DND-41 (cell line): ENCODE measurements around the gene HEY2.

ENCODE experiments used
- EZH2 ChIP-seq: IDR thresholded peaks from 3 replicates; pipeline ENCODE4 v1.6.1; 2012; ENCODE audit warnings: borderline replicate concordance, low read depth, mild to moderate bottlenecking, moderate library complexity, low read length, inconsistent platforms; ENCODE audit not compliant: severe bottlenecking
- TF ChIP-seq, protein P1 (sequence below): IDR thresholded peaks from 2 replicates; pipeline ENCODE4 v1.5.1; 2012; ENCODE audit warnings: borderline replicate concordance, low read length, moderate library complexity, mild to moderate bottlenecking; ENCODE audit not compliant: poor library complexity, severe bottlenecking; ENCODE audit errors: extremely low read depth

DNA sequence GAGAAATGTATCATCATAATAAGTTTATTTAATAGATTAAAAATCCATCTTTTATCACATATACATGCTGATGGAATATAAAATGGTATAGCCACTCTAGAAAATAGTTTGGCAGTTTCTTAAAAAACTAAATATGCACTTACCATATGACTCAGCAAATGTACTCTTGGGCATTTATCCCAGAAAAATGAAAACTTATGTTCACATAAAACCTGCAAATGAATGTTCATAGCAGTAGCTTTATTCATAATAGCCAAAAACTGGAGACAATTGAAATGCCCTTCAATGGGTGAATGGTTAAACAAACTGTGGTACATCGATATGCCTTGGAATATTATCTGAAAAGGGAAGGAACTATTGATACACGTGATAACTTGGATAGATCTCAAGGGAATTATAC, 34.9 kb downstream of the HEY2 start:
- no peak for TF ChIP-seq EZH2
- TF ChIP-seq, protein P1, sequence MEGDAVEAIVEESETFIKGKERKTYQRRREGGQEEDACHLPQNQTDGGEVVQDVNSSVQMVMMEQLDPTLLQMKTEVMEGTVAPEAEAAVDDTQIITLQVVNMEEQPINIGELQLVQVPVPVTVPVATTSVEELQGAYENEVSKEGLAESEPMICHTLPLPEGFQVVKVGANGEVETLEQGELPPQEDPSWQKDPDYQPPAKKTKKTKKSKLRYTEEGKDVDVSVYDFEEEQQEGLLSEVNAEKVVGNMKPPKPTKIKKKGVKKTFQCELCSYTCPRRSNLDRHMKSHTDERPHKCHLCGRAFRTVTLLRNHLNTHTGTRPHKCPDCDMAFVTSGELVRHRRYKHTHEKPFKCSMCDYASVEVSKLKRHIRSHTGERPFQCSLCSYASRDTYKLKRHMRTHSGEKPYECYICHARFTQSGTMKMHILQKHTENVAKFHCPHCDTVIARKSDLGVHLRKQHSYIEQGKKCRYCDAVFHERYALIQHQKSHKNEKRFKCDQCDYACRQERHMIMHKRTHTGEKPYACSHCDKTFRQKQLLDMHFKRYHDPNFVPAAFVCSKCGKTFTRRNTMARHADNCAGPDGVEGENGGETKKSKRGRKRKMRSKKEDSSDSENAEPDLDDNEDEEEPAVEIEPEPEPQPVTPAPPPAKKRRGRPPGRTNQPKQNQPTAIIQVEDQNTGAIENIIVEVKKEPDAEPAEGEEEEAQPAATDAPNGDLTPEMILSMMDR: no peak
